PC-9 (cell line): ENCODE results near the gene RHBDL1.

Source experiments
- EZH2 ChIP-seq: fragments of 200-600 bp; sonication (generic); IDR thresholded peaks from 2 replicates; pipeline ENCODE4 v1.8.0; 2017; ENCODE audit warnings: antibody characterized with exemption, low read depth
- TF ChIP-seq, protein P1 (sequence below): fragments of 200-600 bp; sonication (generic); conservative IDR thresholded peaks from 2 replicates; pipeline ENCODE4 v1.6.1; 2017; ENCODE audit warnings: mixed run types, antibody characterized with exemption, mild to moderate bottlenecking, moderate library complexity

DNA sequence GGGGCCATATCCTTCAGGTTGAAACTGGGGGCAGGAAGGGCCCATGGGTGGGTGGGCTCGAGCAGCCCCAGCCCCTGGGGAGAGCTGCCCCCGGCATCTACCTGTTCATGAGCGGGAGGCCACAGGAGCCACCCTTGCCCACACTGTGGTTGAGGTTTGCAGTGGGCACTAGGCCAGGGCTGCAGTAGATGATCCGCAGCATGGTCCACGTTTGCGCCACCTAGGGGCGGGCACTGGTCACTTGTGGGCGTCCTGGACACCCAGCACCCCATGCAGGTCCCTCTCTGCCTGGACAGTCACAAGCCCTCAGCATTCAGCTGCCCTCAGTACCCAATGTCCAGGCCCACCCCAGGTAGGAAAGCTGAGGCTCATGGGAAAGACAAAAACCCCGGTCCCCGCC is 10.5 kb downstream of the RHBDL1 start:
- no peak for TF ChIP-seq EZH2
- TF ChIP-seq, protein P1, sequence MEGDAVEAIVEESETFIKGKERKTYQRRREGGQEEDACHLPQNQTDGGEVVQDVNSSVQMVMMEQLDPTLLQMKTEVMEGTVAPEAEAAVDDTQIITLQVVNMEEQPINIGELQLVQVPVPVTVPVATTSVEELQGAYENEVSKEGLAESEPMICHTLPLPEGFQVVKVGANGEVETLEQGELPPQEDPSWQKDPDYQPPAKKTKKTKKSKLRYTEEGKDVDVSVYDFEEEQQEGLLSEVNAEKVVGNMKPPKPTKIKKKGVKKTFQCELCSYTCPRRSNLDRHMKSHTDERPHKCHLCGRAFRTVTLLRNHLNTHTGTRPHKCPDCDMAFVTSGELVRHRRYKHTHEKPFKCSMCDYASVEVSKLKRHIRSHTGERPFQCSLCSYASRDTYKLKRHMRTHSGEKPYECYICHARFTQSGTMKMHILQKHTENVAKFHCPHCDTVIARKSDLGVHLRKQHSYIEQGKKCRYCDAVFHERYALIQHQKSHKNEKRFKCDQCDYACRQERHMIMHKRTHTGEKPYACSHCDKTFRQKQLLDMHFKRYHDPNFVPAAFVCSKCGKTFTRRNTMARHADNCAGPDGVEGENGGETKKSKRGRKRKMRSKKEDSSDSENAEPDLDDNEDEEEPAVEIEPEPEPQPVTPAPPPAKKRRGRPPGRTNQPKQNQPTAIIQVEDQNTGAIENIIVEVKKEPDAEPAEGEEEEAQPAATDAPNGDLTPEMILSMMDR: peak; percentile 71
